ENCODE measurements around the gene TMED9.
"Not testable (repeated sequence)": the region's sequence is repeated elsewhere in the genome, so short reads cannot be mapped to it uniquely, and the experiment has no call there.

The TMED9 gene

GRCh38 chr5:177607452-177608192, 15.6 kb downstream of the TMED9 start:
- DNase-seq = peak; percentile 23

- DNase-seq = no peak
These were observed 16.5 kb downstream of the TMED9 start for GRCh38 chr5:177608243-177609075.

- no peak for DNase-seq
These were observed 17.4 kb downstream of the TMED9 start for GRCh38 chr5:177609076-177610059.

GRCh38 chr5:177610131-177610769, 18.2 kb downstream of the TMED9 start:
- no peak for DNase-seq

GRCh38 chr5:177610770-177611445, 18.9 kb downstream of the TMED9 start:
- DNase-seq = no peak

GRCh38 chr5:177611446-177612214, 19.6 kb downstream of the TMED9 start:
- DNase-seq = no peak

- DNase-seq = no peak
These were observed 20.2 kb downstream of the TMED9 start for GRCh38 chr5:177612215-177612673.

GRCh38 chr5:177620560-177620959, 28.6 kb downstream of the TMED9 start:
- DNase-seq = no peak

GRCh38 chr5:177624172-177624571, 32.2 kb downstream of the TMED9 start:
- not testable (repeated sequence) for DNase-seq

GRCh38 chr5:177630186-177630585, 38.2 kb downstream of the TMED9 start:
- DNase-seq = not testable (repeated sequence)

- not testable (repeated sequence) for DNase-seq
These were observed 42.9 kb downstream of the TMED9 start for GRCh38 chr5:177634912-177635311.

GRCh38 chr5:177645462-177645861, 53.5 kb downstream of the TMED9 start:
- not testable (repeated sequence) for DNase-seq

Measured in GDM1 (cell line).